ENCODE measurements around the gene LRRFIP1. TPM values are rescaled to one million over a fixed set of nuclear protein-coding genes. Genes with fewer than 3 reads are reported as not detected.

Gene LRRFIP1
- total RNA-seq, 1 donor: 64.3 TPM

GRCh38 chr2:237616373-237616733, 11.0 kb upstream of the LRRFIP1 start:
- no peak for DNase-seq (ENCODE audit: low read depth)
- no peak for TF ChIP-seq CTCF (IDR thresholded peaks at IDR 0.05; ENCODE audit: insufficient read depth, low read depth, low read length)
- H3K4me3 ChIP-seq (ENCODE audit: low read depth, low read length): no peak overlapping the region

DNA sequence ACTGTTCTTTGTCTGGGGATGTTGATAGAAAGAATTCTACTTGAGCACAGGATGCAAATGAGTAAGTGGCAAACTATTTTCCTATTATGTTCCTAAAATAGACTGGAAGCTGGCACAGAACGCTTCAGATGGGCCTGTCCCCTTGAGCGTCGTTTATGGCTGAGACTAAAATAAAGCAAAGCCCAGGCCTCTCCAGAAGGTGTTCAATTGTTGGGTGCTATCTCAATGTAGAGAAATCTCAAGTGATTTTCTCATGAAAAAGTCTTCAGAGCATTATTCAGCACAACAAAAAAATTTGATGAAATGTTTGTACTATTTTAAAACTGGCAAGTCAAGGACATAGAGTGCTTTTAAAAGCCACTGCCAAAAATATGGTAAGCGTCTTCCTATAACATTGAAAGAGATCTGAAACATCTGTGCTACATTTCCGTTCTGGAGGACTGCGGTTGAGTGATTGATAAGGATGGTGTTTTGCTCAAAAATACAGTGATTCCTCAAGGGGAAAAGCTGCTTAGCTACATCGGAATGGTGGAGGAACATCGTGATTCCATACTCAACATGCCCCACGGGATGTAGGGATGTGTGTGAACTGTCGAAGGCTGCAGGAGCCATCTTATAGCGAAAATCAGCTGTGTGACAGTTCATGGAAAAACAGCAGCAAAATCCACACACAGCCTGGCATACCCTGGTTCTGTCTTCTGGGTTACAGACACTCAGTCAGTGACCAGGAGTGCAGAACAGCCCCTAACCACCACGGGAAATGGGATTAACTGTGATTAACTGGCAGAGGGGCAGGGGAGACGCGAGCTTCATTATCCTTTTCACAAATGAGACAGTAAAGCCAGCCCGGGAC, 10.4 kb upstream of the LRRFIP1 start:
- TF ChIP-seq CTCF (IDR thresholded peaks at IDR 0.05; ENCODE audit: insufficient read depth, low read depth, low read length): no peak
- peak; percentile 76 for DNase-seq (ENCODE audit: low read depth)
- no peak overlapping the region for H3K4me3 ChIP-seq (ENCODE audit: low read depth, low read length)

DNA sequence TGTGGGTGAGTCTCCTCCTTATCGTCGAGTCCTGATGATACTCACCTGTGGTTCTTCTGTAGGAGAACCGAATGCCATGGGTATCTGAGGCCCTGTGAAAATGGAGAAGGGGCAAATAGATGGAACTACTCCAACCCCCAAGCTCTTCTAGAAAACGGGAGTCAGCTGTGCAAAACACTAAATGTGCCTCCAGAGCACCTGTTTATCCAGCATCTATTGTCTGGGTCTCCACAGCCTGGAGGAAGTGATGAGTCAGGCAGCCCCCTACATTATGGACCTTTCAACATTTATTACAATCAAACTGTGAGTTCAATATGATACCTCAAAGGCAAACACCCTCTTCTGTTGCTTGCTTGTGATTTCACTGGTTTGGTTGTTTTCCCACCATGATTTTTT, 9.8 kb upstream of the LRRFIP1 start:
- DNase-seq (ENCODE audit: low read depth): no peak
- H3K4me3 ChIP-seq (ENCODE audit: low read depth, low read length): no peak overlapping the region
- no peak for TF ChIP-seq CTCF (IDR thresholded peaks at IDR 0.05; ENCODE audit: insufficient read depth, low read depth, low read length)

DNA sequence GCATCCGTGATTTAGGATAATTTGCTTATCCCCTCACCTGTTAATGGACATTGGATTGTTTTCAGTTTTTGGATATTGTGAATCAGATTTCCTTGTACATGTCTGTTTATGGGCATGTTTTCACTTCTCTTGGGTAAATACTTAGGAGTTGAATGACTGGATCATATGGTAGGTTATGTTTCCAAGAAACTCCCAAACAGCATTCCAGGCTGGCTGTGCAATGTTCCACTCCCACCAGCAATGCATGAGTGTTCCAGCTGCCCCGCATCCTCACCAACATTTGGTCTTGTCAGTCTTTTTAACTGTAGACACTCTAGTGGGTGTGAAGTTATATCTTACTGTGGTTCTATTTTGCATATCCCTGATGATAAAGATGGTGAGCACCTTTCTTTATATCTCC, 8.9 kb upstream of the LRRFIP1 start:
- DNase-seq (ENCODE audit: low read depth): peak; percentile 72
- TF ChIP-seq CTCF (IDR thresholded peaks at IDR 0.05; ENCODE audit: insufficient read depth, low read depth, low read length): no peak
- no peak overlapping the region for H3K4me3 ChIP-seq (ENCODE audit: low read depth, low read length)

DNA sequence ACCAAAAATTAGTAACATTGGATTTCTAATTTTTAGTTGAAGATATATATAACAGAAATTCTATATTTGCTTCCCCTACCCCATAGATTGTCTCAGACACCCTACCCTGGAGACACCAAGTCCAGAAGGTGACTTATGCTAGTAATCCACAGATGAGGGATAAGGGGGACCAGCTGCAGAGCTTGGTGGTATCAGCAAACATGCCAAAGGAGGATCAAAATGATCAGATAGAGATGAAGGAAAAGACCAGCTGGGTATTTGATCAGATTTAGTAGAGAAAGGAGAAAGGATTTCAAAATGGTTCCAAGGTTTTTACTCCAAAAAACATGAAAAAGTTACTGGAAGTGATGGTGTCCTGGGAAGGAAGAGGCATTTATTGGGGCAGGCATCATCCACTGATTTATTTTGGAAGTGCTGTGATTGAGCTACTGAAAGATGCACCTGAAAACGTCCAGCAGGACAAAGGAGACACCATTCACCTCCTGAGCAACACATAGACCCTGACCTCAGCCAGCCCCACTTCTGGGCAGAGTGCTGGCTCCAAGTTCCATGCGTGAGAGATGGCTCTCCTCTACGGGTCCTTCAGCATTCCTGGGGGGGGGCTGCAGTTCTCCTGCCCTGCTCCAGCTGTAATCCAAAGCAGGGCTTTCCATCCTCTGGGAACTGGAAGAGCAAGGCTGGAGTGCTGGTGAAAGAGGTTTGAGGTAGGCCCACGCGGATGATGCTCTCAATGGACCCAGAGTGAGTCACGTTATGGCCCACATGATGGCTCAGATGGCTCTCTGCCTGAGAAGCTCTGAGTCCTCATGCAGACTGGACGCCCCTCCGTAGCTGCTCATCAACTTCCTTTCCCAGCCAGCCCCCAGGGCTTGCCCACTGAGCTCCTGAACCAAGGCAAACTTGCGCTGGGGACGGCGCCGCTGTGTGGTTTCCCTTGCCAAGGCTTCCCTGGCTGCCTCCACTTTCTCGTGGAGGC, 3.7 kb upstream of the LRRFIP1 start:
- DNase-seq (ENCODE audit: low read depth): no peak
- no peak for TF ChIP-seq CTCF (IDR thresholded peaks at IDR 0.05; ENCODE audit: insufficient read depth, low read depth, low read length)

DNA sequence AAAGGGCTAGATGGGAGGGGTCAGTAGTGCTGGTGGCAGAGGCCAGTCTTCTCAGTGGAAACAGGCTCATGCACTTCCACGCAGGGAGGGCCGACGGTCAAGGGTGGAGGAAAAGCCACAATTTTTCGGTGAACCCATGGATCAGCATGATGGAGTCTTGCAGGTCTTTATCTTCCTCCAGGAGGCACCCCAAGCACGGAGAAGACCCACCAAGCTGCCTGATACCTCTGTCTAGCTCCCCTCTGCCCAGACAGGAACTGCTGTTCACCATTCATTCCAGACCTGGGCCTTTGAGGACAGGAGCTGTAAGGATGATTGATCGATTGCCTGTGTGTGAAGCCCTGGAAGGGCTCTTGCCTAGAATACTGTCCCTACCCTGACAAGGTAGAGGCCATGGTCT, 2.8 kb upstream of the LRRFIP1 start:
- no peak overlapping the region for H3K4me3 ChIP-seq (ENCODE audit: low read depth, low read length)
- TF ChIP-seq CTCF (IDR thresholded peaks at IDR 0.05; ENCODE audit: insufficient read depth, low read depth, low read length): no peak
- DNase-seq (ENCODE audit: low read depth): no peak

More for the DNA sequence above, 3.7 kb upstream of the LRRFIP1 start:
- H3K4me3 ChIP-seq (ENCODE audit: low read depth, low read length): no peak overlapping the region
